GM18867 (cell line): ENCODE data around the gene YJU2.
"Not testable (repeated sequence)": the region's sequence is repeated elsewhere in the genome, so short reads cannot be mapped to it uniquely, and the experiment has no call there.

Experiments used
- ATAC-seq: cut with Tn5 transposase; IDR thresholded peaks from one replicate; pipeline ENCODE4 v1.9.1; 2021; ENCODE audit warnings: mild to moderate bottlenecking, moderate library complexity; ENCODE audit not compliant: unreplicated experiment

YJU2 gene

DNA sequence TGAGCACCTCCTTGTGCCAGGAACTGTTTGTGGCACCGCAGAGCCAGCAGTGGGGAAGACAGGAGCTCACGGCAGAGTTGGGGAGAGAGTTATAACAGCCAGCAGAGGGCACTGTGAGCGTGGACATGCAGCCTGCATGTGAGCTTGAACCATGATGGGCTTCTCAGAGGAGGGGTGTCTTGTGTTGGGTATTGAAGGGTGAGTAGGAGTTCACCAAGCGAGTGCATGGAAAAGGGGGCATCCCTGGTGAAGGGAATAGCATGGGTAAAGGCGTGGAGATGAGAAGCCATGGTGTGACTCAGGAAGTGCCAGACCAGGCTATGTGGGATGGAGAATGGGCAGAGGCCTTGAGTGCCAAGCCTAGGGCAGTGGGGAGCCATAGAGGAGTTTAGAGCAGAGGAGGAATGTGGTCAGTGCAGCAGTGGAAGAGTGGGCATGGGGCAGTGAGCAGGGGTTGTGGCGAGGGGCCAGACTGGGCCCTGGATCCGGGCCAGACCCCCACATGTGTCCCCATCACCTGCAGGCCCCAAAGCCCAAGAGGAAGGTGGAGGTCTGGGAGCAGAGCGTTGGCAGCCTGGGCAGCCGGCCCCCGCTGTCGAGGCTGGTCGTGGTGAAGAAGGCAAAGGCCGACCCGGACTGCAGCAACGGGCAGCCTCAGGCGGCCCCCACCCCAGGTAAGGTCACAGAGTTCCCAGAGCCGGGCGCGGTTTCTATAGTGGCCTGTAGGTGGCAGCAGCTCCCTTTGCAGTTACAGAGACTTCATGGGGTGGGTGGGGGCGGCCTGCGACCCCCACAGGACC, 20.4 kb downstream of the YJU2 start:
- ATAC-seq: no peak

DNA sequence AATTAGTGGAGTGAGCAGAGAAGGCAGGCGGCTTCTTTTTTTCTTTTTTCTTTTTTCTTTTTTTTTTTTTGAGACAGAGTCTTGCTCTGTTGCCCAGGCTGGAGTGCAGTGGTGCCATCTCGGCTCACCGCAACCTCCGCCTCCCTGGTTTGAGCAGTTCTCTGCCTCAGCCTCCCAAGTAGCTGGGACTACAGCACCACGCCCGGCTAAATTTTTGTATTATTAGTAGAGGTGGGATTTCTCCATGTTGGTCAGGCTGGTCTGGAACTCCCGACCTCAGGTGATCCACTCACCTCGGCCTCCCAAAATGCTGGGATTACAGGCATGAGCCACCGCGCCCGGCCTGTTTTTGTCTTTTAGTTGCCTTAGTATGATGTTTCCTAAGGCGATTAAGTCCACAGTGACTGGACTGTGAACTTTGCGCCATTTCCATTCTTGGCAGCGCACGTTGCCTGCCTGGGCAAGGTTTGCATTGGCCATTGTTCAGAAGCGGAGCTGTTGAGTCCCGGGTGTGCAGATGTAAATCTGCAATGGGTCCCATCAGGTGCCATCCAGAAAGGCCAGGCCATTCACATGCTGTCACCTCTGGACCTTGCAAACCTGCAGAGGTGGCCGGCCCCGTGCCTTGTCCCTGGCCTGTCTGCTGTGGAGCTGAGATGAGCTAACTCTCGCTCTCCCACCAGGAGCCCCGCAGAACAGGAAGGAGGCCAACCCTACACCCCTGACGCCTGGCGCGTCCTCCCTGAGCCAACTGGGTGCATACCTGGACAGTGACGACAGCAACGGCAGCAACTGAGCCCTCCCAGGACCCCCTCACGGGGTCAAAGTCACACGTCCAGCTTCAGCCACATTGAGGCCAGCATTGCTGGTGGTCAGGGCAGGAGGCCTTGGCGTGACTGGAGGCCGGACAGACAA, 21.3 kb downstream of the YJU2 start:
- no peak for ATAC-seq

GRCh38 chr19:4268816-4269430, 22.0 kb downstream of the YJU2 start:
- ATAC-seq: no peak

DNA sequence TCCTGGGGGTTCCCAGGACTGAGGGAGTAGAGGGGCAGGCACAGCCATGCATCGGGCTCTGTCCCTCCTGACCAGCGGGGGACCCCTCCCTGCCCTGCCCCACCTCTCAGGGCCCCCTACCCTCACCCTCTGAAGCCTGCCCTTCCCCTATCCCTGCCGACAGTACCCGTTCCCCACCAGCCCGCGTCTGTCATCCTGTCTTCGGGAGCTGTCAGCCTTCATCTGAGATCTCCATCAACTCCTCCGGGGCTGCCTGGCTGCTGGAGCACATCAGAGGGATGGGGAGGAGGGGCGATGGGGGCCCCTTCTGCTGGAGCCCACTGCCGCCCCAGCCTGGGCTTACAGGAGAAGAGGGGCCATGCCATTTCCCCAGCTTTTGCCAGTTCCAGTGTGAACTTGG, 26.0 kb downstream of the YJU2 start:
- ATAC-seq: no peak

- ATAC-seq: not testable (repeated sequence)
These were observed 27.4 kb downstream of the YJU2 start for GRCh38 chr19:4274321-4274686.

- ATAC-seq: no peak
These were observed 30.4 kb downstream of the YJU2 start for GRCh38 chr19:4277191-4277696.

DNA sequence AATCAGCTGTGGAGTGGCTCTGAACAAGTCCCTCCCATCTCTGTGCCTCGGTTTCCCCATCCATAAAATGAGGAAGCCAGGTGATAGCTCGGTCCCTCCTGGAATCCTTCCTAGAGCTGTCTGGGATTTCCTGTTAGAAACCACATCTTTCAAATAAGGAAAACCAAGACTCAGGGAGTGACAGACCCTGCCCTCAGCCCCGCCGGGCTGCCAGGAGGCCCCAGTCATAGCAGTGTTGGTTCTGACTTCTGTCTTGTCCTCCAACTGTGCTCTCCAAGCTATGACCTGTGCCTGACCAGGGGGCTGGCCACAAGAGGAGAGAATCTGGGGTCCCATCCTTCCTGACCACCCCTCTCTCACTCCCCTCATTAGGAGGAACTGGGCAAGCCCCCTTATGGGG, 31.1 kb downstream of the YJU2 start:
- no peak for ATAC-seq

- ATAC-seq: no peak
These were observed 31.8 kb downstream of the YJU2 start, which contains the start of gene SHD for GRCh38 chr19:4278419-4279266. Gene SHD, plus strand, starts transcription at chr19:4279266. Its CDS starts 798 bp downstream, at chr19:4280064.

DNA sequence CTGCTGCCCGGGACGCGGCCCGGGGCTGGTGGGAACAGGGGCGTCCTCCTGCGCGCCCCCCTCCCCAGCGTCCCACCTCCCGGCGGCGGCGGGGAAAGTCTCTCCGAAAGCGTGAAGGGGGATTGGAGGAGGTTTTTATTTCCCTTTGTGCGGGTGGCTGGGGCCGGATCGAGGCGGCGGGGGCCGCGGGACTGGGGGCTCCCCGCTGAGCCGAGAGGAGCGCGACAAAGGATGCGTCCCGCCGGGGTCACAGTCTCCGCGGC, 32.3 kb downstream of the YJU2 start:
- ATAC-seq: no peak

DNA sequence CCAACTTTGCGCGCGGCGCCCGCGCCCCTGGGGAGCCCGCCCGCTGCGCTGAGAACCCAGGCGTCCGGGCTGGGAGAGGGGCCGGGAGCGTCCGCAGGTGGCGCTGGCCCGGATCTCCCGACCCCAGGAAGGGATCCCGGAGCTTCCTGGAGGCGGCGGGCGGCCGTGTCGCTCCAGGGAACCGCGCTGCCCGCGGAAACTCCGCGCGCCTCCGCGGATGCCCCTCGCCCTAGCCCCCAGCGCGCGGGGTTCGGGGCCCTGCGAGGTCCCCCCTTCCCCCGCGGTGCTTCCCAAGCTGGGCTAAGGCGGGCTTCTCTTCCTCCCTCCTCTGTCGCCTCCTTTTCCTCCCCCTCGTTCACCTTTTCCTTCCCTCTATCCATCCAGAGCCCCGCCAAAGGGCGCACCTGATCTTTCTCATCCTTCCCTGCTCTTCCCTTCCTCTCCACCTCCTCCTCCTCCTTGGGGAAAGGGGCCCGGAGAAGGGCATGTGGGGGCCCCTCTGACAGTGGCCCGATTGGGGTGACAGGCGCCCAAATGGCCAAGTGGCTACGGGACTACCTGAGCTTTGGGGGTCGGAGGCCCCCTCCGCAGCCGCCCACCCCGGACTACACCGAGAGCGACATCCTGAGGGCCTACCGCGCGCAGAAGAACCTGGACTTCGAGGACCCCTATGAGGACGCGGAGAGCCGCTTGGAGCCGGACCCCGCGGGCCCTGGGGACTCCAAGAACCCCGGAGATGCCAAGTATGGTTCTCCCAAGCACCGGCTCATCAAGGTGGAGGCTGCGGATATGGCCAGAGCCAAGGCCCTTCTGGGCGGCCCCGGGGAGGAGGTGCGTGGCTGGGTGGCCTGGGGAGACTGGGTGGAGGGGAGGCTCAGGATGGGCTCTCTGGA, 32.9 kb downstream of the YJU2 start:
- ATAC-seq: no peak

GRCh38 chr19:4284176-4284958, 37.5 kb downstream of the YJU2 start:
- no peak for ATAC-seq

DNA sequence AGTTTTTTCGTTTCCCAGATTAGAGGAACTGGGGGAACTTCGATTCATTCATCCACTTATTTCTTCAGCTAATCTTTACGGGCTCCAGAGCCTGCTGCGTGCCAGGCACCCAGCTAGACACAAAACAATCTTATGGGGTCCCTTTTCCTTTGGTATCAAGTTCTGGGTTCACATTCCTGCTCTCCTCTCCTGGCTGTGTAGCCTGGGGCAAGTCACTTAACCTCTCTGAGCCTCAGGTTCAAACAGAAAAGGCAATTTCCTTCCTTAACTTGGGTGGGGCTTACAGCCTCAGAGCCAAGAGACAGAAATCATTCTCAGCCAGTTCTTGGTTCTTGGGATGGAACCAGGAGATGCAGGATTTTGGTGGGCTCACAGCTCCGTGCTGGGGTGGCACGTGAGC, 38.1 kb downstream of the YJU2 start:
- no peak for ATAC-seq

- not testable (repeated sequence) for ATAC-seq
These were observed 39.3 kb downstream of the YJU2 start for GRCh38 chr19:4286141-4286540.

DNA sequence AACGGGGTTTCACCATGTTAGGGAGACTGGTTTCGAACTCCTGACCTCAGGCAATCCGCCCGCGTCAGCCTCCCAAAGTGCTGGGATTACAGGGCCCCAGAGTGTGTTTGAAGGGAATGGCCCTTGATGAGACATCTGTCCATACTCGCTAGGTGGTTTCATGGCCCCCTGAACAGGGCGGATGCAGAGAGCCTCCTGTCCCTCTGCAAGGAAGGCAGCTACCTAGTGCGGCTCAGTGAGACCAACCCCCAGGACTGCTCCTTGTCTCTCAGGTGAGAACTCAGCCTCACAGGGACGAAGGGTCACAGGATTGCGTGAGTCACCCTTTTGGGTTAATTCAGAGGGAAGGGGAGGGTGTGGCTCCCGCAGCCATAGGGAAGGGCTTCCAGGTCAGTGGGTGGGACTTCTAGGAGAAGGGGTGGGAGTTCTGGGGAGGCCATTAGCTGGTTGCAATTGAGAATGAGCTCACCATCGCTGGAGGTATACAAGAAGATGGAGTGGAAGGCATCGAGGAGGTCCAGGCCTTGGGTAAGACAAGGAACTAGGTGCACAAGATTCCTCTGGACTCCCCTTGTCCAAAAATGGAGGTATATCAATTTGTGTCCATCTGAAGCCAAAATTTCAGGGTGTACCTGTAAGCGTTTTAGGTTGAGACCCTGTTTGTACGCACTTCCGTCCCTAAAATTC, 41.4 kb downstream of the YJU2 start:
- no peak for ATAC-seq

- ATAC-seq: no peak
These were observed 44.4 kb downstream of the YJU2 start for GRCh38 chr19:4291184-4291732.

GRCh38 chr19:4292515-4292914, 45.6 kb downstream of the YJU2 start:
- no peak for ATAC-seq

- no peak for ATAC-seq
These were observed 47.5 kb downstream of the YJU2 start for GRCh38 chr19:4294389-4294788.
